ENCODE measurements around the gene DCPS.
"Not testable (repeated sequence)": the region's sequence is repeated elsewhere in the genome, so short reads cannot be mapped to it uniquely, and the experiment has no call there.

Gene DCPS

DNA sequence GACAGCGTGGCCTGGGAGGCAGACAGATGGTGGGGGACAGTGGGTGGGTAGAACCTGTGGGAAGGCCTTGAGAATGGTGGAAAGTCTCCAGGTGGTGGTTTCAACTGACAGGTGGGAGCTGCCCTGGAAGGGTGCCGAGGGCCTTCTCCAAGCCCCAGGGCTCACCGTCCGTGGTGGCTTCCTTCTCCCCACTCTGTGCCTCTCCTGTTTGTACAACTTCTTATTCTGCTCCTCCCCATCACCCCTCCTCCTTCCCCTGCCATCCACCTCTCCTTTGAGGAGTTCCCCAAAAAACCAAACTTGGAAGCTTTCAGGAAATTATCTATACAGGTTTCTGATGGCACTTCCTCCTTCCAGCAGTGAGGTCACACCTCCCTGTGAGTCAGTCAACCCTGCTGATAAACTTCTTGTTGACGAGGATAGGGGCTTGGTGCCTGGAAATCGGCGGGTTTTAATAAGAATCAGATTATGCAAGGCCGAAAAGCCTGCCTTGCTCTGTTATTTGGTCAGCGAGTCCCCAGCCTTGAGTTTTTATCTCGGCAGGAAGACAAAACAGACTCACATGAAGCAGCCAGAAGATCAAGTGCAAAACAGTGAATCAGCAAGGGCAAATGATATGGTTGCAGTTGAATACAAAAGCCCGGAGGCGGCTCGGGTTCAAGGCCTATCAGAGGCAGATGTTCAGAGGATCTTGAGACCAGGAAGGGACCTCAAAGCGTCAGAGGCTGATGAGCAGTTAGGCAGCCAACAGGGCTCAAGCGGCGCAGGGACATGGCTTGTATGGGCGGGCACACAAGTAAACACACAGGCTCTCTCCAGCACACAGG lies 42.1 kb downstream of the DCPS start:
- DNase-seq, result no peak

DNA sequence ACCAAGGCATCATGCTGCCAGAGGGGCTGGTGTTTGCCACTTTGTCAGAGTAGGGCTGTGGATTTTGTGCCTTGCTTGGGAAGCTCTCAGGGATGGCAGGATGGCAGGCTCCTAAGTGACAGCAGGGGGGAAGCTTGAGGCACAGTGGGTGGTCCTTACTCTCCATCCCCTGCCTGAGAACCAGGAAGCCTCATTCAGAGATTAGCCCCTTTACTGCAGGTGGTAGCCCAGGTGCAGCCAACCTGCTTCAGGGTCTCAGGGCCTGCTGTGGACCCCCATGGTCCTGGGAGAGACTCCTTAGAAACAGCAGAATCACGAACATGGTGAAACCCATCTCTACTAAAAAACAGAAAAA lies 42.7 kb downstream of the DCPS start:
- no peak for DNase-seq

DNA sequence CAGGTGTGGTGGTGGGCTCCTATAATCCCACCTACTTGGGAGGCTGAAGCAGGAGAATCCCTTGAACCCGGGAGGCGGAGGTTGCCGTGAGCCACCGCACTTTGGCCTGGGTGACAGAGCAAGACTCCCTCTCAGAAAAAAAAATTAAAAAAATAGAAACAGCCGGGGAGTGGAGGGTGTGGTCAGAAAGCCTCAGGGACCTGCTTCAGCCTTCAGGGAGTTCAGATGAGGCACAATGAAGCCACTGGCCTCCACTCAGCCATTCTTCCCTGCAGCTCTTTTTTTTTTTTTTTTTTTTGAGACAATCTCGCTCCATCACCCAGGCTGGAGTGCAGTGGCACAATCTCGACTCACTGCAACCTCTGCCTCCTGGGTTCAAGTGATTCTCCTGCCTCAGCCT lies 43.1 kb downstream of the DCPS start:
- DNase-seq, result not testable (repeated sequence)

DNA sequence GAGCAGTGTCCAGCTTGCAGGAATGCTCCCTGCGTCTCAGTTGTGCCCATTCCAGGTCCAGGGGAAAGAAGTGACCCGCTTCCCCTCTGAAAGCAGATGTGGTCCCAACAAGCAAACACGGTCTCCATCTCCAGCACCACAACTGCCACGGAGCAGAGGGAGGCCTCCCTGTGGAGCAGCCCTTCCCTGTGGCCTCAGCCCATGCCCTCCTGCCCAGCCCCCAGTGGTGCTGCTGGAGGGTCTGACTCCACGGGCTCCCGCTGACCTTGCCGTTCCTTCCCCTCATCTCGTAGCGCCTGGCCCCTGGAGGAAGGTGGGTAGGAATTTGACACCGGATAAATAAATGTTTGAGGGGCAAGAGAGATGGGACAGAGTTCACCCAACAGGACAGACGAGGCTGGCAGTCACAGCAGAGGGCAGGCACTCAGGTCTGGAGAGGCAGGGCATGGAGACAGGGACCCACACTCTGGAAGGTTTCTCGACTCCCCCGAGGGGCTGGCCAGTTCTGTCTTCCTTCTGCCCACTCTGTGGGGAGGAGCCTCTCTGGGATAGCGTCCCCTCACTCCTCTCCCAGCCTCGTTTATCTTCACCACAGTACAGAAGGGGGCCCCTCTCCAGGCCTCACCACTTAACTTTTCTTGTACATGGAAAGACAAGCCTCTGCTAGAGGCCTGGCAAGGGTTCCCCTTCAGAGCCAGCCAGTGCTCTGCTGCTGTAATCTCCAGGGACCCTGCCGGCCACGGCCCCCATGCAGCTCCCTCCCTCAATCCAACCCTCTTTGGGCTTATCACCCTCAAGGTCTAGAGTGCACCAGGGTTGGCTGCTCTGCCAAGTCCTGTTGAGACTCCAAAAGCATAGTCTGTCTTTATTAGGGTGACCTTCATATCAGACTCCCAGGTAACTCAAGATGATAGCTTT lies 44.1 kb downstream of the DCPS start:
- no peak for DNase-seq

DNA sequence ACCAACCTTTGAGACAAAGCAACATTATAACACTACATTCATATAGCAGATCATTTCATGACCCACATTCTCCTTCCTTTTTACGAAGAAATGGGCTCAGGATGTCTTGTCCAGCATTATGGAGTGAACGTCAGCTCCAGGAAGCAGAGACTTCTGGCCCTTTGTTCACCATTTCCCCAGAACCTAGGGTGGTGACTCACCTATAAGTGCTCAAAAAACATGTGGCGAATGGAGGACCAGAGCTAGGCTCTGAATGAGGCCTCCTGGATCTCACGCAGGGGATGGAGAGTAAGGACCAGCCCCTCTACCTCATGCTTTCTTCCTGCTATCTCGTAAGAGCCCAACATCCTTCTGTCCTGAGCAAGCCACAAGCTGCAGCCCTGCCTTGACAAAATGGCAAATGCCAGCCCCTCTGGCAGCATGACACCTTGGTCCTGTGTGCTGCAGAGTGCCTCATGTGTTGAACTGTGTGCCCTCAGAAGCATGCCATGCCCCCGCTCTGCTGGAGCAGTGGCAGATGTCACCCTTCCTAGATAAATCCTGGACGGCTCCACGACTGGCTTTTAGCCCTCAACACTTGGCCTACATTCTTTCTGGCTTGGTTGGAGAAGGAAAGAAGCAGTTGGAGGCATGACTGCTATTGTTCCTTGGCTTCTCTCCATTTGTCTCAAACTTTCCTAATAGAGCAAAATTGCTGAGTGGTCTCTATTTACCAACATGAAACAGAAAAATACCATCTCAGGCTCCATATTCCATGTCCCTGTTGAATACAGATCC lies 45.1 kb downstream of the DCPS start:
- DNase-seq, result no peak

DNA sequence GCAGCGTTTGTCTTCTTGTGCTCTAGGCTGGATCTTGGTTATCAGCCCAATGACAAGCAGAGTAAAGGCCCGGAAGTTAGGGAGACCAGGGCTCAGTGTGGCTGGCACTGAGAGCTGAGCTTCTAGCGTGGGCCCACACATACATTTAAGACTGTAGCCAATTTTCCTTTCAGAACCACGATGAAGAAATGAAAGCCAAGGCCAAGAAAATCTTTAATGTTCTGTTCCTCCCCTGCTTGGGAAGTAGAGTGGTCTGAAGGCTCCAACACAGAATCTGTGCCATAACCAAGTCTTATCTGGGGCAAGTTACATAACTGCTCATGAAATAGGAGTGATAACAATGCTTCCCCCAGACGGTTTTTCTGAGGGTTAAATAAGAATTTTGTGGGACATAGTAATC lies 47.0 kb downstream of the DCPS start:
- no peak for DNase-seq

DNA sequence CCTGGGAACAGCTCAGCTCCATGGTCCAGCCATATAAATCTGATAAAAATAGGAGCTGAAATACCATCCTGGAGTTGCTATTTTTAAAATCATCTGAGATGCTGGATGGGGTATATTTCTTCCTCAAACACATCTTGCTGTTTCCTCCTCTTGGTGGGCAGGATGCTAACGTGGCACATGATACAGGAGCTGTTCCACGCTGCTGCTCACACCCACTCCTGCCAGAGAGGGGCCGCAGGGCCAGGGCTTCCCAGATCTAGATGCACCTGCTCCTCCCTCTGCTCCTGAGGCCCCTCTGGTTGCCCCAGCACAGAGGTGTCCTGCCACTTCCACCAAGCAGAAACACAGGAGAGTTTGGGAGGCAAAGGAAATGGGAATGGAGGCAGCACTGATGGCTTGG lies 48.3 kb downstream of the DCPS start:
- DNase-seq, result no peak

DNA sequence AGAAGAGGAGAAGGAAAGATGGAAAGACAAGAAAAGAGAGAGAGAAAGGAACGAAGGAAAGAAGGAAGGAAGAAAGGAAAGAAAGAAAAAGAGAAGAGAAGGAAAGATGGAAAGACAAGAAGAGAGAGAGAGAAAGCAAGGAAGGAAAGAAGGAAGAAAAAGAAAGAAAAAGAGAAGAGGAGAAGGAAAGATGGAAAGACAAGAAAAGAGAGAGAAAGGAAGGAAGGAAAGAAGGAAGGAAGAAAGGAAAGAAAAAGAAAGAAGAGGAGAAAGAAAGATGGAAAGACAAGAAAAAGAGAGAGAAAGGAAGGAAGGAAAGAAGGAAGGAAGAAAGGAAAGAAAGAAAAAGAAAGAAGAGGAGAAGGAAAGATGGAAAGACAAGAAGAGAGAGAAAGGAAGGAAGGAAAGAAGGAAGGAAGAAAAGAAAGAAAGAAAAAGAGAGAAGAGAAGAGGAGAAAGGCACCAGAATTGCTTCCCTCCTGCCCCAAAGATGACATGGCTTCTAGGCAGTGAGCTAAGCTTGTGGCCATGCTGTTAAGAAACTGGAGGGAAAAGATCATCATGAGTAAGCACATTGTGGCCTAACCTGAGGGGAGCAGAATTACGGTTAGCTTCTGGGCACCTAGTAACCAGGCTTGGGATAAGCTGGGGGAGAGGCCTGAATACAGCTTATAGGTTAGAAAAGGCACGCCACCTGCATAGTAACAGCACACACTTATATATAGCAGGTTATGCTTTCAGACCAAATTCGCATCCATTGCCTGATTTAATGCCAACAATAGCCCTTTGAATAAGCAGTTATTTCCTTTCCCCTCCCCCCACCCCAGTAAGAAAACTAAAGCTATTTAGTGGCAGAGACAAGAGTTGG lies 49.3 kb downstream of the DCPS start:
- DNase-seq, result no peak

DNA sequence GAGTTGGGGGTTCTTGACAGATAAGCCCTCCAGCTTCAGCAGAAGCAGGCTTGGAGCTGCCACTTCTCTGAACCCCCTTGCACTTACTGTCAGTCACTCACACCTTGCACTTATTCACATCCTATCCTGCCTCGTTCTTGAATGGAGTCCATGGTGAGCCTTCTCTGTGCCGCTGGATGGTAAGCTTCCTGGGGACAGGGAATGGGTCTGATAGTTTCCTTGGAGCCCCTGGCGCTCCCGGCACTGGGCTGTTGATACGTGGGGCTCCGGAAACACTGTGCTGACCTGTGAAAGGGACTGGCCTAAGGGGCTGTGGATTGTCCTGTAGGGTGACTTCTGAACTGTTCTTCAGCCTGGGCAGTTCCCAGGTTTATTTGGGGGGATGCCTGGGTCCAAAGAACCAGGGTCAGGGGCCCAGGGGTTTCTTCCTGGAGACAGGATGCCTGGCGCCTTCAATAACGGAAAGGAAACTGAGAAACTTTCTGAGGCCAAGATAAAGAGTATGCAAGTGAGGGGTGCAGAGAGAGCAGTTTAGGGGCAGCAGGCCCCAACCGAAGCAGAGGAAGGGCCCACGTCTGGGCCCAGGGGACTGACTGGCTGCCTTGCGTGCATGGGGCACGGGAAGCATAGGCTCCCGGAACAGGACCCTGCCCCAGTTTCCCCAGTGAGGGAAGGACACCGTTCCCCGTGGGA lies 50.9 kb downstream of the DCPS start:
- no peak for DNase-seq

DNA sequence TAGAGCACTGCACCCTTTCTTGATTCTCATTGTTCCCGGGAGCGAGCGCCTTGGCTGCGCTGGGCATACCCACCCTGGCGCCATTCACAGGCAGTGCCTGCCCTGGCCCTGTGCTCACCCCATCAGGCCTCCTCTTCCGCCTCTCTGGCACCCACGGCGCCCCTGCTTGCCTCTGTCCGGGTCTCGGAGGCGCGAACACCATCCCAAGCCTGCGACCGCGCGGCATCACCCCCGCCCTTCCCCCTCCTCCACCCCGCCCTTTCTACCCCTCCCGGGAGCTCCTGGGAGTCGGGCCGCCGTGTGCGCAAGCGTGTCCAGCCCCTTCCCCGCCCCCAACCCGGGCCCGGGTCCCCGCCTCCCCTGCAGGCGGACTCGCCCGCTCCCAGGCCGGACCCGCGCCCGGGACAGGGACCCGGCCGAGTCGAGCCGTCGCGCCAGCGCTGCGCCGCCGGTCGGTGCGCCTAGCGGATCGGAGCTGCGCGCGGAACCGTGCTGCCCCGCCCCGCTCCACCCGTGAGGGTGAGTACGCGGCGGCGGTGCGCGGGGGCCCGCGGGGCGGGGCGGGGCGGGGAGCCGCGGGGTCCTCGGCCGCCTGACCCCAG lies 51.6 kb downstream of the DCPS start, which contains the start of gene ST3GAL4:
Gene ST3GAL4, plus strand, starts transcription at position 363 of the 602 bp plus-strand sequence. CDS start 50,470 bp downstream, outside the sequence.
- DNase-seq, result peak; percentile 35

DNA sequence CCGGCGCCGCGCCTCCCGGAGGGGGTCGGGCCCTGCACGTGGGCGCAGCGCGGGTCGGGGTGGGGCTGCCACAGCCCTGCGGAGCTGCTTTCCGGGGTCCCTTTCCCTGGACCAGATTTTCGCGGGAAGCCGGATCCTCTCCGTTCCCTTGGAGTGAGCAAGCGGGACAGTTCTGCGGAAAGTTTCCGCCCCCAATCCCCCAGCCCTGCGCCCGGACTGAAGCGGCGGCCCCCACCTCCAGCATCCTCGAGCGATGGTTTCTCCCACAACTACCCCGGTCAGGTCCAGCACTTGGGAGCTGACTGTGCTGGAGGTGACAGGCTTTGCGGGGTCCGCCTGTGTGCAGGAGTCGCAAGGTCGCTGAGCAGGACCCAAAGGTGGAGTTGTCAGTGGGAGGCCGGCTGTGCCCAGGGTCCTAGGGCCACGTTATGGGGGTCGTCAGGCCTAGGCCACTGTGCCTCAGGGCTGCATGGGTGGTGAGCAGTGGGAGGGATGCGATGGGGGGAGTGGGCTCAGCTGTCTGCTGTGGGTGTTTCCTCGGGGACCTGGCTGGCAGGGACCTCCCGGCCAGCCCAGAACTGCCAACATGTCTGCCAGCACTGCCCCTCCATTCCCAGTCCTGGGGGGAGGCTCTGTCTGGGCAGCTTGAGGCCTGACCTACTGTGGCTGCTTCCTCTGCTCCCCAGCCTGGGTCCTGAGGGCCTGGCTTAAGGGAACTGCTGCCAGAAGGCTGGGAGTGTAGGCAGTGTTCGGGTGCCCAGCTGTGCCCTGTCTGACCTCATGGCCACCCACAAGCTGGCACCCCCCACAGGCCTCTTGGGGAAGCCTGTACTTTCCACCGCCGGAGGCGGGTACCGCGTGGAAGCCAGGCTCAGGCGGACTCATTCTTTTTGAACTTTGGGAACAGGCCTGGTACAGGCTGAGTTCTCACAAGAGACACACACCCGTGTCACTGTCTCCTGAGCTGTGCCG lies 52.4 kb downstream of the DCPS start:
- no peak for DNase-seq

DNA sequence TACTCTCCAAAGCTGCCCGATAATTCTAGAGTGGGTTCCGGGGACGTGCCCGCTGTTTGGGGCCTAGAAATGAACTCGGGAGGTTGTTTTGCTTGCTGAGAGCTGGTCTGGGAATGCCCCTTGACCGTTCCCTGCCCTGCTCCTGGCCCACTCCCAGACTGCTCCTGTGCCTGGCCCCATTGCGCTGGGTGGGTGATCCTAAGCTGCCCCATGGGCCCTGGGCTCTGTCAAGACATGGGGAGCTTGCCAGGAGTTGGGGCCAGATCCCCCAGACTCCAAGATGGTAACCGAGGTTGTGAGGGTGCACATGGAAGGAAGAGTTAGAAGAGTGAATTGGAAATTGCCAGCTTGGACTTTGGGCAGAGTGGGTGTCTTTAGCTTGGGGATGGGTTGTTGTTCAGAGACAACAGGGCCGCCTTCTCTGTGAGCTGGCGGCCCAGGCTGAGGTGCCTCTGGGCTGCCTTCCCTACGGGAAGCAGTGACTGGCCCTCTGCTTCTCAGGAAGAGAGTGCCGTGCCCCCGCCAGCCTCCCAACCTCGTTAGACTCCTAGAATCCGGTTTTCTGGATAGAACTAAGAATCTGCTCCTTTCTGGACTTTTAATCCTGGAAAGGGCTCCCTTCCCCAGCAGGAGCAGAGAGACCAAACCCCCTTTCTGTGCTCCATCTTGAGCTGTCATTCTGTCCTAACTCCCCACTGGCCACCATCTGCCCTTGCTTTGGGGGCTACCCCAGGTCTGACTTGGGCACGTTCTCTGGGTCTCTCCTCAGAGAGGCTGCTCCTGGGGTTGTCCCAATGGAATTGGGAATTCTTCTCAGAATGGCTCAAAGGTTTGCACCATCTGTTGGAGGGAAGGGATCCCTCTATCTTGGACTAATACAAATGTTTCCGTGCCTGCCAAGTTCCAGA lies 53.4 kb downstream of the DCPS start:
- DNase-seq, result no peak

DNA sequence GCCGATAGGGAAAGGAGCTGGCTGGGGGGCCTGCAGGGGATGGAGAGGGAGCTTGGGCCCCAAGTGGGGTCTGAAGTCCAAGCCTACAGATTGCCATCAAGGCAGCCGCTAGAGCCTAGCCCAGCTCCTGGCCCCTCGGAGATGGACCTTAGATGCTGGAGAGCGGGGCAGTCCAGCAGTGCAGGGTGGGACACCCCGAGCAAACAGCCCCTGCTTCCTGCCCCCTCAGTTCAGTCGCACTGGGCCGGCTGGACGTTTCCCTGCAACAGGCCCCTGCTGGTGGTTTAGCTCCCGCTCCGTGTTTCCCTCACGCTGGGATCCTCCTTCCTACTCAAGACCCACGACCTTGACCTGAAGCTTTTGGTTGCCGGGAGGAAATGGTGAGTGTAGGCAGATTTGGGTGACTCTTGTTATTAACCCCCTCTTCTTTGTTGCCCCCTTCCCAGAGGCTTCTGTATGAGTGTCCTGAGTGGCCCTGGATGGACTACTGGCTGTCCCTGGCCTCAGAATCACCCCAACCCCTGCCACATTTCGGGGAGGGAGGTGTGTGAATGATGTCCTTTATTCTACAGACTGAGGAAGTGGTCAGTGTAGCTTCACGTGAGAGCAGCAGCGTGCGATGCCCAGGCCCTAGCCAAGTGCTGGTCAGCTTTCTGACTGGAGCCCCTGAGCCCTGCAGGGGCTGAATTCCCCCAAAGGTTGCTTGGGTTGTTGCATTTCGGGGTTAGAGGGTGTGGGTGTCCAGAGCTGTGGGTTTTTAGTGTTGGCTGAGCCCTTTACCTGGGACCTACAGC lies 54.3 kb downstream of the DCPS start:
- no peak for DNase-seq

DNA sequence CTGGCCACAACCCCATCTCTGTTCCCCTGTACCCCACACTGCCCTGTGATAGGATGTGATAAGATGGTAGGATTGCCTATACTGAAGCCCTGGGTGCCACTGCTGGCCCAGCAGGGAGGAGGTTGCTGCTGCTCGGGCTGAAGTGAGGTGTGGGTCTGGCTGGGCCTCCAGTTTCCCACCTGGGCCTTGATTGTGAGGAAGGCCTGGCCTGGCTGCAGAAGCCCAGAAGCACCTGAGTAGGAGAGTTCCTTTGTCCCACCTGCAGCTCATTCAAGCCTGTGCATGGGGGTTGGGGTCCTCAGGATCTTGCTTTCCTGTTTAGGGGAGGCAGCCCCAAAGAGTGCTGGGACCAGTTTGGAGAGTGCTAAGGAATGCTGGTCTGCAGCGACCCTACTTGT lies 54.9 kb downstream of the DCPS start:
- DNase-seq, result no peak

DNA sequence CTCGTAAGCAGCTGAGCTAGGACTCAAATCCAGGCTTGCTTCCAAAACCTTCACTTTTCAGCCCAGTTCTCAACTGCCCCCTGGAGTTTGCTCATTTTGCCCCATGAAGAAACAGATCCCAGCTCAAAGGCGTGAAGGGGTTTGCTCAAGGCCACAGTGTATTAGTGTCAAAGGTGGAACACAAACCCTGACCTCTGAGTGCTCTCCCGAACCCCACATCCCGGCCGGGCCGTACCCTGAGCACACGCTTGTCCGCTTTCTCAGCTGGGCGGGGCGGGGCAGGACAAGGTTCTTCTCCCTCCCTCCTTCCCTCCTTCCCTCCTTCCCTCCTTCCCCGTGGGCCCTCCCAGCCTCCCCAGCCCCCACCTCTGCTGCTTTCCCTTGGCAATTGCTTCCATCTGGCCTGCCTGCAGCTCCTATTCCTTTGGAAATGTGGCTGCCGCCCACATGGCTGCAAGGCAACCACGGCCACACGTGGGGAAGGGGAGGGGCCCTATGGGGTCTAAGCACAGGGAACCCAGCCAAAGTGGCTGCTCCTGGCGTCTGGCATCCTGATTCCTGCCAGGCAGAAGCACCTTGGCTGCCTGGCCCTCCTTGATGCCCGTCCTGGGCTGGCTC lies 55.7 kb downstream of the DCPS start:
- no peak for DNase-seq

DNA sequence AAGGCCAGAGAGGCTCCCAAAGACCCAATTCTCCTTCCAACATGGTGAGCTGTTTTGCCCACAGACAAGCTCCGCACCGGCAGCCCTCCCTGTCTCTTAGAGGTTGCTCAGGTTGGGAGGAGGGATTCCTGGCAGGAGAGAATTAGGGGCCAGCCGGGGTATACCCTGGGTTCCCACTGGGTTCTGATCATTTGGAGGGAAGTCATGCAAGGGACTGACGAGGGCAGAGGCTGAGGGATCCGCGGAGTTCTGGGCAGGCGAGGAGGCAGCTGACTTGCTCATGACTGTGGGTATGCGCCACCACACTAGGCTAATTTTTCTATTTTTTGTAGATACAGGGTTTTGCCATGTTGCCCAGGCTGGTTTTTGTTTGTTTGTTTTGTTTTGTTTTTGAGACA lies 56.2 kb downstream of the DCPS start:
- DNase-seq, result no peak

DNA sequence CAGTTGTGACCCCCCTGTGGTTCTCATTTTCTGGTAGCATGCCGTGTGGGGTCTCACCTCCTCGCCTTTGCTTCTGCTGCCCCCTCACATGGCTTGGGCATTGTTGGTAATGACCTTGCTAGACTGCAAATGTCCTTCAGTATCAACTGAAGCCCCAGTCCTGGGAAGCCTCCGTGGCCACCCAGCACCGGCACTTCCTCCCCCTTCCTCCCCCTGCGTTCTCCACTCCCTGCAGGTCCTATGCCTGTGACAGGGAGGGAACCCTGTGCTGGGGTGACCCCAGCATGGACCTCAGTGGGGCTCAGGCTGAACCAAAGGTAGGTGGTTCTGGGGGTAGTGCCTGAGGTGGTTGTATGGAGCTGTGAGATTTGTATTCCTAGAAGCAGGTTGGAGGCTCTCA lies 57.5 kb downstream of the DCPS start:
- DNase-seq, result no peak

All from T-helper 9 cell (primary cell).